Spleen (tissue), 7 donors: ENCODE data around the gene USP6.
"Not testable (repeated sequence)": the region's sequence is repeated elsewhere in the genome, so short reads cannot be mapped to it uniquely, and the experiment has no call there.

ENCODE experiments used
- CTCF ChIP-seq, 11 experiments: fragments of 200-600 bp in 7 of 11; fragments of 450-650 bp in 4 of 11; sonication (generic) in 4 of 11; IDR thresholded peaks in 8 of 11; conservative IDR thresholded peaks in 3 of 11; 1 replicate in 7 of 11; 2 replicates in 4 of 11; pipeline versions ENCODE4 v1.4.0 to v1.8.0; 2016 to 2021; ENCODE audit warnings: antibody characterized with exemption in 11 of 11, inconsistent platforms in 4 of 11, mild to moderate bottlenecking in 1 of 11
- POLR2A ChIP-seq, 3 donors: fragments of 450-650 bp; IDR thresholded peaks; one replicate each; pipeline ENCODE4 v1.5.1; 2017; ENCODE audit warnings: antibody characterized with exemption in 3 of 3, mild to moderate bottlenecking in 1 of 3
- POLR2AphosphoS5 ChIP-seq, 3 donors: sonication (generic); formaldehyde crosslinking; IDR thresholded peaks; one replicate each; pipeline ENCODE4 v1.5.1; 2017; ENCODE audit warnings: antibody characterized with exemption in 3 of 3
- donor health status: DM: no; HTN: no; CAD: no; lungs with moderate emphysema.
- donor health status: DM: no; HTN: no; CAD: no.
- donor health status: DM: no; HTN: no; CAD: no.

GRCh38 chr17:5133961-5134360, 18.1 kb downstream of the USP6 start:
- TF ChIP-seq POLR2AphosphoS5 (IDR thresholded peaks at IDR 0.05); CTCF (IDR thresholded peaks at IDR 0.05 in 8 of 11, conservative IDR thresholded peaks at IDR 0.05 in 3 of 11); POLR2A (IDR thresholded peaks at IDR 0.05): not testable (repeated sequence)
